ENCODE data around the gene CCDC71.

GRCh38 chr3:49164983-49165720, 979 bp downstream of the CCDC71 start:
- TF ChIP-seq, protein P1, sequence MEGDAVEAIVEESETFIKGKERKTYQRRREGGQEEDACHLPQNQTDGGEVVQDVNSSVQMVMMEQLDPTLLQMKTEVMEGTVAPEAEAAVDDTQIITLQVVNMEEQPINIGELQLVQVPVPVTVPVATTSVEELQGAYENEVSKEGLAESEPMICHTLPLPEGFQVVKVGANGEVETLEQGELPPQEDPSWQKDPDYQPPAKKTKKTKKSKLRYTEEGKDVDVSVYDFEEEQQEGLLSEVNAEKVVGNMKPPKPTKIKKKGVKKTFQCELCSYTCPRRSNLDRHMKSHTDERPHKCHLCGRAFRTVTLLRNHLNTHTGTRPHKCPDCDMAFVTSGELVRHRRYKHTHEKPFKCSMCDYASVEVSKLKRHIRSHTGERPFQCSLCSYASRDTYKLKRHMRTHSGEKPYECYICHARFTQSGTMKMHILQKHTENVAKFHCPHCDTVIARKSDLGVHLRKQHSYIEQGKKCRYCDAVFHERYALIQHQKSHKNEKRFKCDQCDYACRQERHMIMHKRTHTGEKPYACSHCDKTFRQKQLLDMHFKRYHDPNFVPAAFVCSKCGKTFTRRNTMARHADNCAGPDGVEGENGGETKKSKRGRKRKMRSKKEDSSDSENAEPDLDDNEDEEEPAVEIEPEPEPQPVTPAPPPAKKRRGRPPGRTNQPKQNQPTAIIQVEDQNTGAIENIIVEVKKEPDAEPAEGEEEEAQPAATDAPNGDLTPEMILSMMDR (conservative IDR thresholded peaks at IDR 0.05; ENCODE audit: low read length), result no peak
- TF ChIP-seq EZH2phosphoT487 (IDR thresholded peaks at IDR 0.05; ENCODE audit: borderline replicate concordance, low read depth, low read length), result no peak

Data from OCI-LY7 (cell line).